ENCODE measurements around the gene PSMD2.
"Not testable (repeated sequence)": the region's sequence is repeated elsewhere in the genome, so short reads cannot be mapped to it uniquely, and the experiment has no call there.

Gene PSMD2

DNA sequence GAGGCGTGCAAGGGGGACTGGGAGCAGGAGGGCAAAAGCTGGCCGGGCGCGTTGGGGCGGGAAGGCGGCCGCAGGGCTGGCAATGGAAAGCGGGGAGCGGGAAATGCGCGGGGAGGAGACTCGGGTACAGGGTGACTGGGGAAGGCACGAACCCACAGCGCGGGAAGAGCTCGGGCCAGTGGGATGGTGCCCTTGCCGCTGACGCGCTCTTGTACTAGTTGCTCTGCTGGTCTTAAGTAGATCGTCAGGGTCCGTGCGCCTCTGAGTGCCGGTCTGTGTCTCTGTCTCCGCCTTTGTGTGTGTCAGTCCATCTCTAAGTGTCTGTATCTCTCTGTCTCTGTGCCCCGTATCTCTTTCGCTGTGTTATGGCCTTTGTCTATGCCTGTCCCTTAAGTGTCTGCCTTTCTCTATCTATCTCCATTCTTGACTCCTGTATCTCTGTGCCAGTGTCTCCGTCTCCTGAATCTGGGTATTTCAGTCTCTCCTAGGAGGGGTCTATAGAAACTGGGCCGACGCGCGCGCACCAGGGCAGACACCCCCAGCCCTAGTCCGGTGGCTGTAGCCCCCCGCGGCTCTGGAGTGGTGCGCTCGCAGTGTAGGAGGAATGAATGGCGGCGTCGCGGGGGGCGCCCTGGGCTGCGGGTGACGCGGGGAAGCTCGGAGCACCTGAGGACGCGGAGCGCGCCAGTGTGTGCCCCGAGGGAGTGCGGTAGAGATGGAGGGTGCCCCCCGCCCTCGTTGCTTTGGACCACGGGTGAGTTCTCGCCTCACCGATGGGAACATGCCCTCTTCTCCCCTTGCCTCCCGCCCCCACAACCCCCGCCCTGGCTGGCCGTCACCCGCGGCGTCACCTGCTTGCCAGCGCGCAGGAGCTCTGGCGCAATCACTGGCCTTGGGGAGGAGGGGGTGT, 36.9 kb upstream of the PSMD2 start:
- H3K9me3 Mint-ChIP-seq: no peaks in the 10 kb centered on the region
- no peak overlapping the region for H3K27ac Mint-ChIP-seq
- peaks cover 3% of the 10 kb centered on the region for H3K36me3 Mint-ChIP-seq
- peaks cover 22% of the 10 kb centered on the region for H3K4me1 Mint-ChIP-seq
- DNase-seq: no peak
- peak overlapping the region; percentile 69 for H3K4me3 Mint-ChIP-seq
- H3K27me3 Mint-ChIP-seq: peaks cover 86% of the 10 kb centered on the region
- CTCF ChIA-PET: interaction anchor here (0.6 to 1.4 kb wide), 4 partner anchors 18 to 92 kb away, joined by 3 to 6 read pairs (median 3); no protein-coding TSS in a partner anchor

DNA sequence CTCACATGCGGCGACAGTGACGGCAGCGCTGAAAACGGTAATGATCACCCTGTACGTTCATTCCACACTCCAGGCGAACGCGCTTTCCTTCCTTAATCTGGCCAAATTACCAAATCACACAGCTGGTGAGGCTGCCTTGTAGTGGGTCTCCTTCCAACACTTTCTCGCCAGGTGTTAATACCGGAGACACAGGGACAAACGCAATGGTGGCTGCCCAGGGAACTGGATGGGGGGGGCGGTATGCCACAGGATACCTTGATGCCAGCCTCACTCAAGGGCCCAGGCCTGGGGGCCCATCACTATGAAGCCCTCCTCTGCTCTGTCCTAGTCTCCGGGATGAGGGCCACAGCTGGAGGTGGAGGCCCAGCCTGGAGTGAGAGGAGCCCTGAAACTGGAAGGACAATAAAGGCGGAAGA, 36.3 kb upstream of the PSMD2 start:
- no peak overlapping the region for H3K27ac Mint-ChIP-seq
- peaks cover 22% of the 10 kb centered on the region for H3K4me1 Mint-ChIP-seq
- peak overlapping the region; percentile 64 for H3K4me3 Mint-ChIP-seq
- CTCF ChIA-PET: interaction anchor here (1.0 to 1.2 kb wide), 2 partner anchors 27 to 91 kb away, joined by 3 read pairs; no protein-coding TSS in a partner anchor
- no peak for DNase-seq
- no peaks in the 10 kb centered on the region for H3K9me3 Mint-ChIP-seq
- H3K36me3 Mint-ChIP-seq: peaks cover 3% of the 10 kb centered on the region
- peaks cover 87% of the 10 kb centered on the region for H3K27me3 Mint-ChIP-seq

DNA sequence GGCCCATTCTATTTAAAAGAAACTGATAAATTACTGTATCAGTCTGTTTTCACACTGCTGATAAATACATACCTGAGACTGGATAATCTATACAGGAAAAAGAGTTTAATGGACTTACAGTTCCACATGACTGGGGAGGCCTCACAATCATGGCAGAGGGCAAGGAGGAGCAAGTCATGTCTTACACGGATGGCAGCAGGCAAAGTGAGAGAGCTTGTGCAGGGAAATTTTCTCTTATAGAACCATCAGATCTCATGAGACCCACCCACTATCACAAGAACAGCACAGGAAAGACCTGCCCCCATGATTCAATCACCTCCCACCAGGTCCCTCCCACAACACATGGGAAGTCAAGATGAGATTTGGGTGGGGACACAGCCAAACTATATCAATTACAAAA, 31.8 kb upstream of the PSMD2 start:
- peaks cover 77% of the 10 kb centered on the region for H3K27me3 Mint-ChIP-seq
- CTCF ChIA-PET, H3K9me3 Mint-ChIP-seq, H3K36me3 Mint-ChIP-seq, H3K27ac Mint-ChIP-seq, DNase-seq, H3K4me1 Mint-ChIP-seq, H3K4me3 Mint-ChIP-seq: not testable (repeated sequence)

DNA sequence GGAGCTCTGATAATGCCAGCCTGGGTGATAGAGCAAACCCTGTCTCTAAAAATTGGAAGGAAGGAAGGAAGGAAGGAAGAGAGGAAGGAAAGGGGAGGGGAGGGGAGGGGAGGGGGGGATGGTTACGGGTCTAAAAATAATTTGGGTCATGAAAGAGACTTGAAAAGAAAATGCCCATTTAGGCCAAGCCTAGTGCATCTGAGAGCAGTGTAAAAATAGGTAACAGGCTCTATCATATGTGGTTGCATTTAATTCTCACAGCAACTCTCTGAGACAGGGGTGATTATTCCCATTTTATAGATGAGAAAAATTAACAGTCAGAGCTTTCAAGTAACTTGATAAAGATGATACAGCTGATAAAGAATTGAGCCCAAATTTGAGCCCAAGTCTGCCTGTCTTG, 26.8 kb upstream of the PSMD2 start:
- no peaks in the 10 kb centered on the region for H3K36me3 Mint-ChIP-seq
- CTCF ChIA-PET: no interaction called here
- H3K4me1 Mint-ChIP-seq: peaks cover 3% of the 10 kb centered on the region
- H3K9me3 Mint-ChIP-seq: no peaks in the 10 kb centered on the region
- peaks cover 78% of the 10 kb centered on the region for H3K27me3 Mint-ChIP-seq
- H3K4me3 Mint-ChIP-seq: no peak overlapping the region
- DNase-seq: no peak
- no peak overlapping the region for H3K27ac Mint-ChIP-seq

DNA sequence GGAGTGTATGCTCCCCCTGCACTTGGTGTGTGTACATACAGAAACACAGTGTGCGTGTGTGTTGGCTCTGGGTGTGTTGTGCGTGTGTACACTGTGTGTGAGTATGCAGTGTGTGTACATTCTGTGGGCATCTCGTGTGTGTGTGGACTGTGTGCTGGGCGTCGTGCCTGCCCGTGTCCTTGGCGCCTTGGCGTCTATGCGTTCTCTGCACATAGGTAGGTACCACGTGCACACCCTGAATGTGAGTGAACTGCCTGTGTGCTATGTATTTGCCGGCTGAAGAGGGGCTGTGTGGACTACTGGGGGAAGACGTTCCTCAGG, 23.7 kb upstream of the PSMD2 start:
- H3K27me3 Mint-ChIP-seq: peaks cover 82% of the 10 kb centered on the region

DNA sequence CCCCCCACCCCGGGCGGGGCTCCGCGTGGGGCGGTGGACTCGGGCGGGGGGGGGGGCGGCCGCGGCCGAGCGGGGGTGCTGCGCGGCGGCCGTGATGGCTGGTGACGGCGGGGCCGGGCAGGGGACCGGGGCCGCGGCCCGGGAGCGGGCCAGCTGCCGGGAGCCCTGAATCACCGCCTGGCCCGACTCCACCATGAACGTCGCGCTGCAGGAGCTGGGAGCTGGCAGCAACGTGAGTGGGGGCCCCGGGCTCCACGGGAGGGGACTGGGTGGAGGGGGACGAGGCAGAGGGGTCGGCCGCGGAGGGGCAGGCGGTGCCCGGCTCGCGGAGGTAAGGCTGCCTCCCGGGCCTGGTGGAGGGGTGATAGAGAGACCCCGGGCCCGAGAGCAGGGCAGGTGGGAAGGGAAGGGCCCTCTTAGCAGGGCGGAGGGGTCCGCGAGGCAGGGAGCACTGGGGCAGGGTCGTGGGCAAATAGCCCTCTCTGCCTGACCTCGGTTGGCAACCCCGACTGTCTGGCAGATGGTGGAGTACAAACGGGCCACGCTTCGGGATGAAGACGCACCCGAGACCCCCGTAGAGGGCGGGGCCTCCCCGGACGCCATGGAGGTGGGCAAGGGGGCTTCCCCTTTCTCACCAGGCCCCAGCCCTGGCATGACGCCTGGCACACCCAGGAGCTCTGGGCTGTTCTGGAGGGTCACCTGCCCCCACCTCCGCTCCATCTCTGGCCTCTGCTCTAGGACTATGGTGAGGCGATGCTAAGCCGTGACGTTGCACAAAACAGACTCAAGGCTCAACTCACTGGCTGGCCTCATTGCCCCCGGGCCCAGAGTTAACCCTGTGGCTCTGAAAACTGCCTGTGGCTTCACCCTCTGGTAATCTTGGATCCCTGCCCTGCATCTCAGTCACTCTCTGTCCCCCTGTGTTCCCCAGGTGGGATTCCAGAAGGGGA, 22.8 kb upstream of the PSMD2 start, which contains the start of gene ECE2:
Gene ECE2 (plus strand): TSS at position 62 of the 950 bp plus-strand sequence. CDS start 132 bp downstream, at position 194.
- H3K4me3 Mint-ChIP-seq: no peak within 1 kb of the TSS
- no peaks in the 10 kb centered on the region for H3K36me3 Mint-ChIP-seq
- H3K27ac Mint-ChIP-seq: no peak within 1 kb of the TSS
- no peaks in the 10 kb centered on the region for H3K9me3 Mint-ChIP-seq
- H3K4me1 Mint-ChIP-seq: peaks cover 3% of the 10 kb centered on the region
- peaks cover 76% of the 10 kb centered on the region for H3K27me3 Mint-ChIP-seq
- no peak for DNase-seq
- CTCF ChIA-PET: no interaction called here

More for the DNA sequence above, 23.7 kb upstream of the PSMD2 start:
- no peak for DNase-seq
- CTCF ChIA-PET: no interaction called here
- Mint-ChIP-seq H3K4me3 (no peak overlapping the region), H3K27ac (no peak overlapping the region), H3K9me3 (no peaks in the 10 kb centered on the region), H3K4me1 (peaks cover 3% of the 10 kb centered on the region), H3K36me3 (no peaks in the 10 kb centered on the region)

DNA sequence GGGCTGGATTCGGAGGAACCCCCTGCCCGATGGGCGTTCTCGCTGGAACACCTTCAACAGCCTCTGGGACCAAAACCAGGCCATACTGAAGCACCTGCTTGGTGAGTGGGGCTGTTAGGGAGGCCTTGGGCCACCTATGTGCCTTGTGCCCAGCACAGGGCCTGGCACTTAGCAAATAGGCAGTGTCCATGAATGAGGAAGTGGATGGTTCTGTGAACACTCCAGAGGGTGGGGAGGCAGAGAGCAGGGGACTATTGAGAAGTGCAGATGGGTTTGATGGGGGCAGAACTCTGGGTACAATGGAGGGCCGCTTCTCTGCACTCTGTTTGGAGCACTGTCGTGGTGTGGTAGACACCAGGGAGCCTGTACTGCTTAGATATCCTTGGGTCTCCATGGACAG, 21.7 kb upstream of the PSMD2 start:
- Mint-ChIP-seq H3K9me3 (no peaks in the 10 kb centered on the region), H3K27ac (no peak overlapping the region), H3K4me1 (peaks cover 3% of the 10 kb centered on the region), H3K27me3 (peaks cover 66% of the 10 kb centered on the region), H3K4me3 (no peak overlapping the region), H3K36me3 (no peaks in the 10 kb centered on the region)
- DNase-seq: no peak
- CTCF ChIA-PET: no interaction called here

DNA sequence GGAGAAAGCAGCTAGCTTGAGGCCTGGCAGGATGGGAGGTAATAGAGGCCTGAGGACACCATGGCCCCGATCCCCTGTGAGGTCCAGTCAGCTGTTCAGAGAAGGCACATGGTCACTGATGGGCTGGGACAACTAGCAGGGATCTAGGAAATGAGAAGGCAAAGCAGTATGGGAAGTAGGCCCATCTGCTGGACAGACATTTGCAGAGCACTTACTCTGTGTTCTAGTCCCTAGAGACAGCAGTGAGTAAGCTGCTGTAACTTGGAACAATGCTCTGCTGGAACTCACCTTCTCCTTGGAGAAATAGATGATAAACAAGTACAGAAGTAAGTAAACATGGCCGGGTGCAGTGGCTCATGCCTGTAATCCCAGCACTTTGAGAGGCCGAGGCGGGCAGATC, 16.1 kb upstream of the PSMD2 start:
- CTCF ChIA-PET: interaction anchor here (1.8 kb wide), 1 partner anchor 55 kb away, joined by 7 read pairs; no protein-coding TSS in a partner anchor
- H3K36me3 Mint-ChIP-seq: no peaks in the 10 kb centered on the region
- H3K4me1 Mint-ChIP-seq: no peaks in the 10 kb centered on the region
- no peak for DNase-seq
- peaks cover 51% of the 10 kb centered on the region for H3K27me3 Mint-ChIP-seq
- H3K4me3 Mint-ChIP-seq: no peak overlapping the region
- no peak overlapping the region for H3K27ac Mint-ChIP-seq
- H3K9me3 Mint-ChIP-seq: no peaks in the 10 kb centered on the region

DNA sequence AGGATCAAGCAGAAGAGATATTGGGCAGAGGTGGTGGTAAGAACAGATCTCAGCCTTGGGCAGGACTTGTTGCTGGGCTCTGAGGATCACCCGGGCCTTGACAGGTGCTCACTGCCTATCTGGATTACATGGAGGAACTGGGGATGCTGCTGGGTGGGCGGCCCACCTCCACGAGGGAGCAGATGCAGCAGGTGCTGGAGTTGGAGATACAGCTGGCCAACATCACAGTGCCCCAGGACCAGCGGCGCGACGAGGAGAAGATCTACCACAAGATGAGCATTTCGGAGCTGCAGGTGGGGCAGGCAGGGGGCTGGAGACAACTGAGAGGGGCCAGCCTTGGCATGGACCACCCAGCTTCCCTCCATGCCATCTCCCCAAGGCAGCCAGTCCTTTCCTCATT, 15.4 kb upstream of the PSMD2 start:
- Mint-ChIP-seq H3K9me3 (no peaks in the 10 kb centered on the region), H3K36me3 (no peaks in the 10 kb centered on the region), H3K27me3 (peaks cover 45% of the 10 kb centered on the region), H3K27ac (no peak overlapping the region), H3K4me1 (no peaks in the 10 kb centered on the region), H3K4me3 (no peak overlapping the region)
- CTCF ChIA-PET: interaction anchor here (1.9 to 2.0 kb wide), 2 partner anchors 56 to 391 kb away, joined by 7 to 14 read pairs; no protein-coding TSS in a partner anchor
- no peak for DNase-seq

DNA sequence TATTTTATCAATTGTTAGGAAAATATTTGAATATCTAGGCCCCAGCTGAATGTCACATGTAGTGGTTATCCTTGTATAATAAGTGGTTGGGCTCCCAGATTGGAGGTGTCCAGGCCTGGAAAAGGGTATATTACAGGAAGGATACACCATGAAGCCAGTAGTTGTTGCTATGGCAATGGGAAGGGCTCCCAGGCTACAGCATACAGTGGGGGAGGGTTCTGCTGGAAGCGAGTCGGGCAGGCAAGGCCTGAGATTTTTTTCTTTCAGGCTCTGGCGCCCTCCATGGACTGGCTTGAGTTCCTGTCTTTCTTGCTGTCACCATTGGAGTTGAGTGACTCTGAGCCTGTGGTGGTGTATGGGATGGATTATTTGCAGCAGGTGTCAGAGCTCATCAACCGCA, 14.3 kb upstream of the PSMD2 start:
- DNase-seq: peak; percentile 54
- H3K36me3 Mint-ChIP-seq: no peaks in the 10 kb centered on the region
- peaks cover 2% of the 10 kb centered on the region for H3K4me1 Mint-ChIP-seq
- no peaks in the 10 kb centered on the region for H3K9me3 Mint-ChIP-seq
- peaks cover 51% of the 10 kb centered on the region for H3K27me3 Mint-ChIP-seq
- no peak overlapping the region for H3K27ac Mint-ChIP-seq
- CTCF ChIA-PET: interaction anchor here (0.6 to 2.0 kb wide), 5 partner anchors 57 to 744 kb away, joined by 3 to 14 read pairs (median 6); no protein-coding TSS in a partner anchor
- no peak overlapping the region for H3K4me3 Mint-ChIP-seq

DNA sequence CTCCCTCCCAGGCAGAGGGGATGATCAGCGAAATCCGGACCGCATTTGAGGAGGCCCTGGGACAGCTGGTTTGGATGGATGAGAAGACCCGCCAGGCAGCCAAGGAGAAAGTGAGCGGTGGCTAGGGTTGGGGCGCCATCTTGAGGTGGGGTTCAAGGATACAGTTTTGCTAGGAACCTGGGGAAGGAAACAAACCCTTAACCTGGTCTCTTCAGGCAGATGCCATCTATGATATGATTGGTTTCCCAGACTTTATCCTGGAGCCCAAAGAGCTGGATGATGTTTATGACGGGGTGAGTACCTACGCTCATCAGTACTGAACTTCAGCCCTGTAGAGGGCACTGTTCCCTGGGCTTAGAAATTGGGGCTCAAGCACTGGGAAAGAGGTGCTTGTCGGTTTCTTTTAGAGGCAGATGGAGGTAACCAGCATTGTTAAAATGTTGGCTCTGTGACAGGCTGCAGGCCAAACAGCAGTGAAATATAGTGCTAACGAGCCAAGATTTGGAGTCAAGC, 9.6 kb upstream of the PSMD2 start:
- H3K4me3 Mint-ChIP-seq: no peak overlapping the region
- H3K27me3 Mint-ChIP-seq: peaks cover 54% of the 10 kb centered on the region
- peak; percentile 81 for DNase-seq
- peaks cover 2% of the 10 kb centered on the region for H3K4me1 Mint-ChIP-seq
- CTCF ChIA-PET: interaction anchor here (0.6 to 4.4 kb wide), 12 partner anchors 10 to 405 kb away, joined by 3 to 43 read pairs (median 3); partner anchors contain the start of genes AP2M1 and PARL
- no peaks in the 10 kb centered on the region for H3K9me3 Mint-ChIP-seq
- H3K36me3 Mint-ChIP-seq: no peaks in the 10 kb centered on the region
- no peak overlapping the region for H3K27ac Mint-ChIP-seq

DNA sequence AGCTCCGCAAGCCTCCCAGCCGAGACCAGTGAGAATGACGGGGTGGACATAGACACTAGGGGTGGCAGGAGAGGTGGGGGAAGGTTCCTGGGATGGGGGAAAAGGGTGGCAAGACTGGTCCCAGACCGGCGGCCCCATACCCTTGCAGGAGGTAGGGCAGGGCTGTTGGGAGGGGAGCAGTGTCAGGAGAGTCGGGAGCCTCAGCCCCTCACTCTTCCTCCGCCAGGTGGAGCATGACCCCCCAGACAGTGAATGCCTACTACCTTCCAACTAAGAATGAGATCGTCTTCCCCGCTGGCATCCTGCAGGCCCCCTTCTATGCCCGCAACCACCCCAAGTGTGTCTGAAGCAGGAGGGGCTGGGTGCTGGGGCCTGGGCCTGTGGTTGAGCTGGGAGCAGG, 8.7 kb upstream of the PSMD2 start:
- Mint-ChIP-seq H3K4me3 (no peak overlapping the region), H3K36me3 (no peaks in the 10 kb centered on the region), H3K27ac (no peak overlapping the region), H3K4me1 (peaks cover 2% of the 10 kb centered on the region), H3K9me3 (no peaks in the 10 kb centered on the region), H3K27me3 (peaks cover 53% of the 10 kb centered on the region)
- DNase-seq: no peak
- CTCF ChIA-PET: interaction anchor here (4.4 kb wide), 1 partner anchor 64 kb away, joined by 43 read pairs; no protein-coding TSS in a partner anchor

DNA sequence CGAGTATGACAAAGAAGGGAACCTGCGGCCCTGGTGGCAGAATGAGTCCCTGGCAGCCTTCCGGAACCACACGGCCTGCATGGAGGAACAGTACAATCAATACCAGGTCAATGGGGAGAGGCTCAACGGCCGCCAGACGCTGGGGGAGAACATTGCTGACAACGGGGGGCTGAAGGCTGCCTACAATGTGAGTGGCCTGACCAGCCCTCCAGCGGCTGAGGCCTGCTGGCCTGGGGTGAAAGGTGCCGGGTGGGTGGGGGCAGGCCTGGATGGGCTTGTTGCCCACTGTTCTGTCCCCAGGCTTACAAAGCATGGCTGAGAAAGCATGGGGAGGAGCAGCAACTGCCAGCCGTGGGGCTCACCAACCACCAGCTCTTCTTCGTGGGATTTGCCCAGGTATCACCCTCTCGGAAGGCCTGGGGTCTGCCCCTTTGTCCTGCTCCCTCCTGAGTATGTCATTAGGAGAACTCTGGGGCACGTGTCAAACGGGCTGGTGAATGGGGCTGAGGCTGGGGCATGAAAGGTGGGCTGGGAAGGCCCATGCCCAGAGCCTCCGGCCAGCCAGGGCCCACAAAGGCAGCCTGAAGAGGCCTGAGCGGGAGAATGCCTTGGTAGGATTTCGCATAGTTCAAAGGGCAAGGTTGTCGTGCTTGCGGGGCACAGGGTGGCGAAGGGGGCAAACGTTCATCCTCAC, 7.8 kb upstream of the PSMD2 start:
- CTCF ChIA-PET: interaction anchor here (0.6 to 1.8 kb wide), 3 partner anchors 12 to 245 kb away, joined by 3 to 7 read pairs (median 4); no protein-coding TSS in a partner anchor
- DNase-seq: no peak
- Mint-ChIP-seq H3K27me3 (peaks cover 50% of the 10 kb centered on the region), H3K9me3 (no peaks in the 10 kb centered on the region), H3K27ac (no peak overlapping the region), H3K36me3 (no peaks in the 10 kb centered on the region), H3K4me3 (no peak overlapping the region), H3K4me1 (peaks cover 2% of the 10 kb centered on the region)
